C1 segment of cervical spinal cord (tissue), 14 donors: ENCODE results near the gene HEMK1.

Experiments used
- DNase-seq, 14 donors: peaks; one replicate each; lab custom pipeline; 2025; lab: John Stamatoyannopoulos, UW

HEMK1 gene

GRCh38 chr3:50612970-50613846 is 43.9 kb downstream of the HEMK1 start:
- DNase-seq: no peak

GRCh38 chr3:50615190-50615589 is 45.9 kb downstream of the HEMK1 start:
- DNase-seq: no peak

DNA sequence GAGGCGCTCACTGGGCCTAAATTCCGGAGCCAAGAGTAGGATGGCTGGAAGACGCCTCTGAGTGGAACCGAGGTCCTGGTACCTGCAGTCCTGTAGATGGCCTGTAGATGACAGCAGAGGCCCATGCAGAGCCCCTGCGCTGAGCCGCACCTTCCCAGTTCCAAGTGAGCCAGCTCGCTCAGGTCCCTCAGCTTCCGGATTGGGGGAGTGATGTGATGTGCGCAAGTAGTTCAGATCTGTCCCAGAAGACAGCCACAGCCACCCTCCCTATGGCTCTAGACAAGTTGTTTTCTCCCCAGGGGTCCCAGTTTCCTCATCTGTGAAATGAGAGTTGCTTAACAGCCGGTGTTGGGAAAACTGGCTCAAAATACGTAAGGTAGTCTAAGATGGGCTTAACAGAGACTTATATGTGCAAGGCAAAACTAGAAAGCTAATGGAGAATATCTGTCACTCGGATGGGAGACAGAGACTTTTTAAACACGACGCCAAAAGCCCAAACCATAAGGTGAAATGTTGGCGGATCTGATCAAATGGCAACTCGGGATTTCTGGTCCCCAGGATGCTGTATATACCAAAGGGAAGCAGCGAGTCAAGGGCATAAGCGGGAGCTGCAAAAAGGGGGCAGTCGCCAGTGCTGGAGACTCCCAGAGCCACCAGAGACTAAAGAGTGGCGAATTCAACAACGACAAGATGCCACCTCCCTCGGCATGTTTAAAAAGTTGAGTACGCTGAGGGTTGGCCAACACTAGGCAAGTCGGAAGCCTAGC is 46.9 kb downstream of the HEMK1 start:
- peak in 12 of 14 donors; percentile 33 to 77 (median 70) for DNase-seq

- DNase-seq: peak; percentile 19 to 91 (median 78)
Observed at GRCh38 chr3:50616770-50617095, 47.4 kb downstream of the HEMK1 start.

- peak in 4 of 14 donors; percentile 50 to 69 (median 56) for DNase-seq
Observed at GRCh38 chr3:50617096-50617791, 47.9 kb downstream of the HEMK1 start, which contains the start of gene MAPKAPK3. TSS of gene MAPKAPK3 (plus strand) at chr3:50617151. CDS start at chr3:50617566, 415 bp downstream.

- DNase-seq: no peak
Observed at GRCh38 chr3:50617911-50618481, 48.7 kb downstream of the HEMK1 start.

DNA sequence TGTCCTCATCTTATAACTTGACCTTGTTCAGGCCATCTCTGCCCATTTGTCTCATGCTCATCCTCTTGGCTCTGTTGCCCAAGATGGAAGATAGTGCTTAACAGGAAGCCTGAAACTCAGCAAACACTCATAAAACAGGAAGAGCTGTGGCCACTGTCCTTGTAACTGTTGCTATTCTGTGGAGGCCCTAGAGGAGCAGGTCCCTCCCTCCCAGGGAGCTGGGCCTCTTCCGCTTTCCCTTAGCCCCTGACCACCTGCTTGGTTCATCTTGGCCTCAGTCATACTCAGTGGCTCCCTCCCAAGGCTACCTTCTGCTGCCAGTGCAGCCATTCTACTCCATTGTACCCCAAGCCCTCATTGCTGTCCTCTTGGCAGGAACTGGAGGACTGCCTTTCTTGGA is 51.1 kb downstream of the HEMK1 start:
- peak in 7 of 14 donors; percentile 23 to 81 (median 50) for DNase-seq

DNA sequence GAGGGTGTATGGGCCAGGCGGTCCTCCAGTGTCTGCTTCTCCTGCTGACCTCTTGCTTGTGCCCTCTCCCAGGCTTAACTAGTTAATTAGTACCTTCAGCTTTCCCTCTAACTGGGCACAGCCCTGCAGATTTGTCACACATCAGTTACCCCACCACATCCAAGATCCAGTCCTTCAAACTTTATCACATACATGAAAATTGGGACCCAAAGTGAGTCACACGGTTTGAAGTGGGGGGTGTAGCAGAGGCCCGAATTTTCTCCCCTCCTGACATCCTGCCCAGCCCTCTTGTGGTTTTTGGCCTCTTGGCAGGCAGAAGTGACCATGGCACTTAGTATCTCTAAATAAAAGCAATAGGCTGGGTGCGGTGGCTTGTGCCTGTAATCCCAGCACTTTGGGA is 51.5 kb downstream of the HEMK1 start:
- DNase-seq: no peak

DNA sequence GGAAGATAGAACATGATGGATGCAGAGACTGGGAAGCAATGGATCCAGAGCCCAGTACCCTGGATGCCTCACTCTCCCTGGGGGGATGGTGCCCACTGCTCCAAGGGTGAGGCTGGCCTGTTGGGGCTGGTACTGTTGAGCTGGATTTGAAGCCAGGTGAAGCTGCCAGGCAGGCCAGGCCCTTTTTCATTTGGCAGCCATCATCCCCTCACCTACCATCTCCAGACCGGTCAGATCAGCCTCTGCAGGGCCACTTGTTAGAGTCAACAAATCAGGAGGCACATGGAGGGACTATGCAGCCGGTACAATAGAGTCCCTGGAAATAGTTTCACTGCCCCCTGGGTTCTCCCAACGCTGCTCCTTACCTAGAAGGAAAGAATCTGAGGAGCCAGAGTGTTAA is 53.6 kb downstream of the HEMK1 start:
- no peak for DNase-seq

DNA sequence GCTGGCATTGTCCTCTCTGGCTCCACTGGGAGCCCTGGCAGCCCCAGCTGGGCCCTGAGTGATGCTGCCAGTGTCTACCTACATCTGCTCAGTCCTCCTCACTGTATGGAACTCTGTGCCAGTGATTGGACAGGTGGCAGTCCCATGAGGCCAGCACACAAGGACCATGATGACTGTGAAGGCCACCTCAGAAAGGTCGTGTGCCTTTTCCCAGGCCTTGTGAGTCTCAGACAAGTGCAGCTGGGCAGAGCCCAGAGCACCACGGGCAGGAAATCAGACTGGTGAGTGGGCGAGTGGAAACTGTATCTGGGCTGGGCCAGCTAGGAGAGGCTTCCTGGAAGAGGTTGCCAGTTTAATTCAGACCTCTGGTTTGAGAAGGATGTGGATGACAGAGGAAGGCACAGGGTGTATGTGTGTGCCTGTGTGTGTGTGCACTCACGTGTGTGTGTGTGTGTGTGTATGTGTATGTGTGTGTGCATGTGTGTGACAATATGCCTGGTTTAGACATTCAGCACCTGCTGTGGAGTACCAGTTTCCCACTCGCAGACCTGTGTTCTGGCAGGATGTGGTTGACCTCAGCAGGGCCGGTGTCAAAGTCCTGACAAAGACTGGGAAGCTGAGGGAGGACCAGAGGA is 54.6 kb downstream of the HEMK1 start:
- no peak for DNase-seq

DNA sequence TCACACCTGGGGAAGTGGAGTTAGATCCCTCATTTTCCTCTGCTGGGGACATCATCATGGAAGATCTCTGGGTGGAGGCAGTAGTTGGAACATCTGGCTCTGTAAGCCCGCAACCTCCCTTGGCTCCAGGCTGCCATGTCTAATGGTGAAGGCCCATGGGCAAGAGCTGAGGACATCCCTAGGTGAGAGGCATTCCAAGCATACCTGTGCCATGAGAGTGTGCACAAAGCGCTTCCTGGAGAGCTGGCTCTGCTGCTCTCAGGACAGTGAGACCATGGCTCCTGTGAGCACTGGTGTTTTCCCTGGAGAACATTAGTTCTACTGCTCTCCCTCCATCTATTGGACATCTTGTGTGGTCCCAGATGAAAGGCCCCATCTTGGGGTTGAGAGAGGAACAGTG is 55.3 kb downstream of the HEMK1 start:
- no peak for DNase-seq

- no peak for DNase-seq
Observed at GRCh38 chr3:50625231-50626182, 56.2 kb downstream of the HEMK1 start.

- DNase-seq: no peak
Observed at GRCh38 chr3:50626401-50626800, 57.1 kb downstream of the HEMK1 start.

DNA sequence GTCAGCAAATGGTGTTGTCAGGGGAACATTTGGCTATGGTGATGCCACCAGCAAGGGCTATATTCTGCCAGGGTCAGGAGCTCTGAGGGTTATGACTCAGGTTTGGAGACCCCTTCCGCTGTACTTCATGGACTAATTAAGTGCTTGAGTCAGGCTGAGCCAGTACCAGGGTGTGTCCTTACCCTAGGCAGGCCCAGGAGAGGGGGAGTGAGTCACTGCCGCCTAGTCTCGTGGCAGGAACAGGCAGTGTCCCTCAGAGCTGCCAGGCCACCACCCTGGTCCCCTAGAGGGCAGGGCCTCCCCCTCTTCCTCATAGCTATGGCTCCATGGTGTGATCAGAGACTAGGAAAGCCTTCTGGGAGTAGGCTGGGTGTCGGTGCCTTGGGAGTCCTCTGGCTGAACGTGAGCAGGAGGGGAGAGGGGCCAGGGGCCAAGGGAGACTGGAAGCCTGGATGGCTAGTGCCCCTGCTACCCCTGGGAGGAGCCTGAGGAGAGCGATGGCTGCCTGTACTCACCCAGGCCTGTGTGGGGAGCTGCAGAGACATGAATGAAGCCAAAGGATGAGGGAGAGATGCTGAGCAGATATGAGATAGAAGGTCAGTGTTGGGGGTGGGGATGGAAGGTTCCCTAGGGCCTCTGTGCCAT is 58.2 kb downstream of the HEMK1 start:
- peak in 4 of 14 donors; percentile 8 to 74 (median 19) for DNase-seq

- DNase-seq: no peak
Observed at GRCh38 chr3:50628601-50629000, 59.3 kb downstream of the HEMK1 start.

GRCh38 chr3:50630394-50630793 is 61.1 kb downstream of the HEMK1 start:
- DNase-seq: no peak

DNA sequence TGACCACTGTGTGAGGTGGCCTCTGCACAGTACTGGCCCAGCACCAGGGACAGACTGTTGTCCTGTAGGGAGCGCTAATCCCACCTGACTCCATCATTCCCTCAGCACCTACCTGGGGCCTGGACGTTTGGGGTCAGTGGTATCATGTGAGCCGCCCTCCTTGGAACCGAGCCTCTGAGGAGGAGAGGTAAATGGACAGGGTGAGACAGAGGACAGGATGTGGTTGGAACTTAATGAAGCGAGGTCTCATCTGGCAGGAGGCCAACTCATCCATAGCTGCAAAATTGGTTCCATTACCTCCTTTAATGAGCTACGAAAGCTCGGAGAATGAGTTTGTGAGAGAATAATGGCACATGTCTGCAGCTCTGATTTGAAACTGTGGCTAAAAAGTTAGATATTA is 61.6 kb downstream of the HEMK1 start:
- DNase-seq: no peak

- no peak for DNase-seq
Observed at GRCh38 chr3:50632450-50632849, 63.1 kb downstream of the HEMK1 start.

DNA sequence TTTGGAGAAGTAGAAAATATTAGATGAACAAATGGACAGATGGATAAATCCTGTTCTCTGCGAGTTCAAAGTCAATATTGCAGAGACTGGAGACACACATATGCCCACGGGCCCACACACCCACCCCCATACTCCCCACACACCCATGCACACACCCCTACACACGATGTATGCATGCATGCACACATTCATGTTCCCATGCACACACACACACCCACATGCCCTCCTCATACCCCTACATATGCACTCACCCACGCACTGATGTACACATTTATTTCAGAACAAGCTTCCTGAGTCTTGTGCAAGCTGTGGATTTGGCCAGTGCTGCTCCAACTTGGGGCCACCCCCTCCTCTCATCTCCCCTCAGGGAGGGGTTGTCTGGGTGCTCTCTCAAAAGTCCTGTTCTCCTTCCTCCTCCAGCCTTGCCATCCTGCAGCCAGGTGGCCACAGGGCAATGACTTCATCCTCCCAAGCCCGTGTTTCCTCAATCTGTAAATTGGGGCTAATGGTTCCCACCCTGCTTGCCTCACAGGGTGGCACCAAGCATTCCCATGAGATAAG is 64.0 kb downstream of the HEMK1 start:
- no peak for DNase-seq
